Measurements from ENCODE around the gene CD2.

Gene CD2

GRCh38 chr1:116754198-116754977 lies at the start of gene CD2:
Gene CD2 (plus strand): TSS chr1:116754430. CDS start chr1:116754493, 63 bp downstream.
- DNase-seq: peak; percentile 53

GRCh38 chr1:116706123-116706522 lies 48.1 kb upstream of the CD2 start:
- no peak for DNase-seq

GRCh38 chr1:116706841-116707240 lies 47.4 kb upstream of the CD2 start:
- DNase-seq: no peak

GRCh38 chr1:116708255-116708900 lies 45.9 kb upstream of the CD2 start:
- no peak for DNase-seq

- DNase-seq: no peak
Measured at GRCh38 chr1:116709666-116710167, 44.5 kb upstream of the CD2 start.

GRCh38 chr1:116710420-116711262 lies 43.6 kb upstream of the CD2 start:
- DNase-seq: no peak

- peak; percentile 34 for DNase-seq
Measured at GRCh38 chr1:116711263-116711840, 42.9 kb upstream of the CD2 start.

GRCh38 chr1:116712510-116712909 lies 41.7 kb upstream of the CD2 start:
- DNase-seq: no peak

GRCh38 chr1:116713474-116713873 lies 40.8 kb upstream of the CD2 start:
- no peak for DNase-seq

GRCh38 chr1:116716391-116716790 lies 37.8 kb upstream of the CD2 start:
- DNase-seq: no peak

GRCh38 chr1:116717318-116717717 lies 36.9 kb upstream of the CD2 start:
- no peak for DNase-seq

- DNase-seq: no peak
Measured at GRCh38 chr1:116720364-116721038, 33.7 kb upstream of the CD2 start.

GRCh38 chr1:116721039-116721405 lies 33.2 kb upstream of the CD2 start:
- no peak for DNase-seq

GRCh38 chr1:116721451-116722007 lies 32.7 kb upstream of the CD2 start:
- no peak for DNase-seq

GRCh38 chr1:116722016-116722838 lies 32.0 kb upstream of the CD2 start:
- no peak for DNase-seq

- DNase-seq: peak; percentile 76
Measured at GRCh38 chr1:116724765-116725375, 29.4 kb upstream of the CD2 start.

- DNase-seq: no peak
Measured at GRCh38 chr1:116725798-116726197, 28.4 kb upstream of the CD2 start.

- no peak for DNase-seq
Measured at GRCh38 chr1:116726872-116727820, 27.1 kb upstream of the CD2 start.

GRCh38 chr1:116731439-116731838 lies 22.8 kb upstream of the CD2 start:
- no peak for DNase-seq

GRCh38 chr1:116732726-116733125 lies 21.5 kb upstream of the CD2 start:
- DNase-seq: no peak

All from stimulated activated CD4-positive, alpha-beta T cell treated with anti-CD3 and anti-CD28 coated beads, Interleukin-4, amount 100 ng/mL, for 1 hour (primary cell).